ENCODE results near the gene INVS. TPM values are rescaled to one million over a fixed set of nuclear protein-coding genes. Genes with fewer than 3 reads are reported as not detected.

INVS gene
- total and polyA plus RNA-seq, 2 of the 13 experiments (the other 11 are each of a cell fraction or from before 2014, with no cell fraction given) = 11.3 to 16.3 TPM

DNA sequence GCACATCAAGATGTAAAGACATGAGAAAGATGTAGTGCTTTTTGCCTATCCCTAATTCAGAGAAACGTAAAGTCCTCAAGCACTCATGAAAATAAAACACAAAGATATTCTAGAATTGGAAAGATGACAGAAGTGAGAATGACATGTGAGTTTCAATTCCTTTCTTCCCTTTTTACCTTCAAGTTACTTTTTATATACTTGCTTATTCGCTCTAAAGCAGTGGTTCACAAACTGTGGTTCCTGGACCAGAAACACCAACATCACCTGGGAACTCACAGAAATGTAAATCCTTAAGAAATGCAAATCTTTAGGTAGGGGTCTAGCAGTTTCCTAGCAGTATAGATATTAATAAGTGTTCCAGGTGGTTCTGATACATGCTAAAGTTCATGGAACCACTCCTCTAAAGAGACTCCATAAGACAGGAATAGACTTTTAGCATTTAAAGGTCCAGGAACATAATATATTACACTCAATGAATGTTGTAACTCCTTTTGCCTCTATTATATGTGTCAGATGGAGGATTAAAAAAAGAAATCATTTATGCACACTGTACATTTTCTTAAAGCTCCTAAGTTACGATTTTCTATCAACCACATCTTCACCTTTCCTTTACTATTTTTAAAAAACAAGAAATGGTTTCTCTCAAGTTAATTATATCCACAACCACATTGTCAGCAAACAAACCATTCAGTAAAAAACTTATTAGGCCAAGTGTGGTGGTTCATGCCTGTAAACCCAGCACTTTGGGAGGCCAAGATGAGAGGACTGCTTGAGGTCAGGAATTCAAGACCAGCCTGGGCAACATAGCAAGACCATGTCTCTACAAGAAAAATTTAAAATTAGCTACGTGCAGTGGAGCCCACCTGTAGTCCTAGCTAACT is 40.1 kb upstream of the INVS start:
- H3K4me3 ChIP-seq (replicated peaks in 1 of 3; ENCODE audit: insufficient read depth in 1 of 3, low read depth in 2 of 3, low read length in 3 of 3) = no peak overlapping the region
- ATAC-seq = no peak
- in situ Hi-C loops (cut with HindIII; ENCODE audit: extremely low pct_ligation_motif_present, low pct_unique_long_range_greater_than_20kb) (no loop called here), intact Hi-C loops (cut with micrococcal nuclease; ENCODE audit: unreplicated experiment) (no loop called here)
- no peaks in the 10 kb centered on the region for H3K9me3 ChIP-seq (ENCODE audit: low read length)
- H3K36me3 ChIP-seq (replicated peaks in 1 of 2; ENCODE audit: control insufficient read depth in 1 of 2, insufficient read depth in 2 of 2, low read length in 2 of 2) = peaks cover 0 to 5% of the 10 kb centered on the region in 2 experiments; a peak in 1 of 5 replicates
- no peak overlapping the region for H3K4me2 ChIP-seq (ENCODE audit: low read depth, low read length)
- no peak for FAIRE-seq
- H3K79me2 ChIP-seq (ENCODE audit: insufficient read depth, low read length) = peaks cover 5% of the 10 kb centered on the region
- 96% methylated on average over 4 of the region's 4 CpGs for WGBS (ENCODE audit: low lambda C conversion rate)
- H4K20me1 ChIP-seq (ENCODE audit: insufficient read depth, low read length) = no peaks in the 10 kb centered on the region
- no peak for DNase-seq (ENCODE audit: low spot score)
- POLR2A ChIA-PET = no interaction called here
- H3K27ac ChIP-seq (ENCODE audit: extremely low read length, insufficient read depth, low read length) = no peak overlapping the region
- CTCF ChIA-PET (ENCODE audit: low intra/inter-chr PET ratio, low total read pairs) = no interaction called here
- H3K4me1 ChIP-seq (ENCODE audit: insufficient read depth, low read length) = peaks cover 9% of the 10 kb centered on the region
- no peak overlapping the region for H2AFZ ChIP-seq (ENCODE audit: low read length)
- no peaks in the 10 kb centered on the region for H3K27me3 ChIP-seq (ENCODE audit: control insufficient read depth in 1 of 2, insufficient read depth in 2 of 2, low read length in 2 of 2)
- no peak overlapping the region for H3K9ac ChIP-seq (ENCODE audit: insufficient read depth, low read depth, low read length)
- BruUV-seq (replicated peaks) = no TSS peak
- TF ChIP-seq ZNF256 (CRISPR knock-in tag; conservative IDR thresholded peaks at IDR 0.05) (no peak), SMAD9 (CRISPR knock-in tag; IDR thresholded peaks at IDR 0.05) (no peak), ZNF160 (CRISPR knock-in tag; IDR thresholded peaks at IDR 0.05) (no peak), HNRNPUL1 (IDR thresholded peaks at IDR 0.05; ENCODE audit: low read depth, low read length) (no peak), ZNF484 (CRISPR knock-in tag; IDR thresholded peaks at IDR 0.05; ENCODE audit: borderline replicate concordance, low read depth) (no peak), HOXA3 (CRISPR knock-in tag; IDR thresholded peaks at IDR 0.05) (no peak), MZF1 (CRISPR knock-in tag; IDR thresholded peaks at IDR 0.05; ENCODE audit: borderline replicate concordance) (no peak), MIER3 (CRISPR knock-in tag; IDR thresholded peaks at IDR 0.05; ENCODE audit: borderline replicate concordance) (no peak), SNAI1 (CRISPR knock-in tag; IDR thresholded peaks at IDR 0.05; ENCODE audit: borderline replicate concordance) (no peak), ZBTB38 (CRISPR knock-in tag; IDR thresholded peaks at IDR 0.05) (no peak), MAZ (IDR thresholded peaks at IDR 0.05; ENCODE audit: borderline replicate concordance, low read depth, low read length) (no peak), MAZ (CRISPR knock-in tag; IDR thresholded peaks at IDR 0.05; ENCODE audit: low read depth) (no peak), PHB2 (IDR thresholded peaks at IDR 0.05; ENCODE audit: partially characterized antibody) (no peak), RXRB (CRISPR knock-in tag; IDR thresholded peaks at IDR 0.05; ENCODE audit: borderline replicate concordance) (no peak), ZNF878 (CRISPR knock-in tag; IDR thresholded peaks at IDR 0.05) (no peak), RAD21 (CRISPR knock-in tag; IDR thresholded peaks at IDR 0.05) (no peak)
- TF ChIP-seq, protein P1, sequence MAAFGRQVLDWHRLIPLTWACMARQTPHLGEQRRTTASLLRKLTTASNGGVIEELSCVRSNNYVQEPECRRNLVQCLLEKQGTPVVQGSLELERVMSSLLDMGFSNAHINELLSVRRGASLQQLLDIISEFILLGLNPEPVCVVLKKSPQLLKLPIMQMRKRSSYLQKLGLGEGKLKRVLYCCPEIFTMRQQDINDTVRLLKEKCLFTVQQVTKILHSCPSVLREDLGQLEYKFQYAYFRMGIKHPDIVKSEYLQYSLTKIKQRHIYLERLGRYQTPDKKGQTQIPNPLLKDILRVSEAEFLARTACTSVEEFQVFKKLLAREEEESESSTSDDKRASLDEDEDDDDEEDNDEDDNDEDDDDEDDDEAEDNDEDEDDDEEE (CRISPR knock-in tag; IDR thresholded peaks at IDR 0.05) = no peak
- TF ChIP-seq, protein P2, sequence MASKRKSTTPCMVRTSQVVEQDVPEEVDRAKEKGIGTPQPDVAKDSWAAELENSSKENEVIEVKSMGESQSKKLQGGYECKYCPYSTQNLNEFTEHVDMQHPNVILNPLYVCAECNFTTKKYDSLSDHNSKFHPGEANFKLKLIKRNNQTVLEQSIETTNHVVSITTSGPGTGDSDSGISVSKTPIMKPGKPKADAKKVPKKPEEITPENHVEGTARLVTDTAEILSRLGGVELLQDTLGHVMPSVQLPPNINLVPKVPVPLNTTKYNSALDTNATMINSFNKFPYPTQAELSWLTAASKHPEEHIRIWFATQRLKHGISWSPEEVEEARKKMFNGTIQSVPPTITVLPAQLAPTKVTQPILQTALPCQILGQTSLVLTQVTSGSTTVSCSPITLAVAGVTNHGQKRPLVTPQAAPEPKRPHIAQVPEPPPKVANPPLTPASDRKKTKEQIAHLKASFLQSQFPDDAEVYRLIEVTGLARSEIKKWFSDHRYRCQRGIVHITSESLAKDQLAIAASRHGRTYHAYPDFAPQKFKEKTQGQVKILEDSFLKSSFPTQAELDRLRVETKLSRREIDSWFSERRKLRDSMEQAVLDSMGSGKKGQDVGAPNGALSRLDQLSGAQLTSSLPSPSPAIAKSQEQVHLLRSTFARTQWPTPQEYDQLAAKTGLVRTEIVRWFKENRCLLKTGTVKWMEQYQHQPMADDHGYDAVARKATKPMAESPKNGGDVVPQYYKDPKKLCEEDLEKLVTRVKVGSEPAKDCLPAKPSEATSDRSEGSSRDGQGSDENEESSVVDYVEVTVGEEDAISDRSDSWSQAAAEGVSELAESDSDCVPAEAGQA (IDR thresholded peaks at IDR 0.05; ENCODE audit: low read depth) = no peak
- TF ChIP-seq, protein P2 (CRISPR knock-in tag; IDR thresholded peaks at IDR 0.05; ENCODE audit: borderline replicate concordance) = no peak

Data from HepG2 (cell line).